AG08395 (cell line): ENCODE results near the gene IL12B.
"Not testable (repeated sequence)": the region's sequence is repeated elsewhere in the genome, so short reads cannot be mapped to it uniquely, and the experiment has no call there.

Source experiments
- DNase-seq: peaks from one replicate; pipeline ENCODE4 v3.0.0; 2012; ENCODE audit warnings: mixed read lengths, low spot score

Gene IL12B

DNA sequence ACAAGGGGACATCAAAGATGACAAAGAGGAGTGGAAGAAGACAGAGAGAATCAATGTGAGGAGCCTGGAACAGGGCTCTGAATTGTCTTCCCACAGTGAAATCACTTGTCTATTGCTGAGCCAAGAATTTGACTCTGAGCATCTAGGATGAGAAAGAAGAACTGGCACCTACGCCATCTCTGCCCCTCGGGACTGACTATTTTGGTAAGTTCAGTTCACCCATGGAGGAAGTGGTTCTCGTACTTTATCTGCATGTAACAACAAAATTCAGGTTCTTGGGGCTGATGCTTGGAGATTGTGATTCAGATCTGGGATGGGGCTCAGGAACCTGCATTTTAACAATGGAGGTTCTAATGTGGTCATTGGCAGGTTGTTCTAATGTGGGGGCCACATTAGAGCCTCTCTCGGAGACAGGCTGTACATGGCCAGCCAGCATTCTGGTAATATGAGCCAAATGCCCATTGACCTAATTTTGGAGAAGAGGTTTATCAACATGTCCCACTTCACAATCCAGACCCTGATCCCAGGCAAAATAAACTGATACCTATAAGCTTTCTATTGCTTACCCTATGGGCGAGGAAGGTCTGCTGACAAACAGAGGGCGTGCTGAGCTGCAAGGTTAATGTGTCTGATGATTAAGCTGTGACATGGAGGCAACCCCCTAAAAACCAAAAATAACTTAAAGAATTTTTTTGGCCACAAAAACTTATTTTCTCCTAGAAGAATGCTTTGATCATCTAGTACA is 2.7 kb upstream of the IL12B start:
- DNase-seq = no peak

DNA sequence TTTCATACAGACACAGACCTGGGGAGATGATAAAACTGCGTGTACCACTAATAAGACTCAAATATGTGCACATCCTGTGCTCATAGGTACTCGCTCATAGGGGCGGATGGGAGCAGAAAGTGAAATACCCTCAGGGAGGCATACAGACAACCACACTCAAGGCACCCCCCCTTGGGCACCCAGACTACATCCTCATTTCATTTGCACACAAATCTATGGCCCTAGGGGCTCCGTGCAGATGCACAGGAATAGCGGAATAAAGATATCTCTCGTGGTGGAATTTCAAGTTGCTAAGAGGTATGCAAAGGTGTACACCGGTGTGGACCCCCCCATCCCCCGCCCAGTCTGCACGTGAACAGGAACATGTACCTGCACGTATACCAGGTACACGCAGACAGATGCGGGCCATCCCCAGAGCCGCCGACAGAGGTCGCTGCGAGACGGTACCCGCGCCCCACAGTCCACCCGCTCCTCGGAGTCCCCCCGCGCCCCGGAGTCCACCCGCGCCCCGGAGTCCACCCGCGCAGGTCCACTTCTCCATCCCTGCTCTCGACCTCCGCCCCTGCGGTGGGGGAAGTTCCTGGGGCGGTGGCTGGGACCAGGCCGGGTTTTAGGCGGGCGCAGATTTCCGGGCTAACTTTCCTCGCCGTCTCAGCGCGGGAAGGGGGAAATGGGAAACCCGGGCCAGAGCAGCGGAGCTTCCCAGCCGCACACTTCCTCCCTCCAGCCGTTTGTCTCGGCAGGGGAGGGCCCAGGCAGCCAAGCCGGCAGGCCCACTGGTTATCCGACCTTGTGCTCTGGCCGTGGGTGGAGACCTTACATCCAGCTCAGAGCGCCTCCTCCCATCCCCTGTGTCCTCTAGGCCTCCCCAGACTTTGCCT is 1.0 kb upstream of the IL12B start:
- DNase-seq = peak; percentile 46

DNA sequence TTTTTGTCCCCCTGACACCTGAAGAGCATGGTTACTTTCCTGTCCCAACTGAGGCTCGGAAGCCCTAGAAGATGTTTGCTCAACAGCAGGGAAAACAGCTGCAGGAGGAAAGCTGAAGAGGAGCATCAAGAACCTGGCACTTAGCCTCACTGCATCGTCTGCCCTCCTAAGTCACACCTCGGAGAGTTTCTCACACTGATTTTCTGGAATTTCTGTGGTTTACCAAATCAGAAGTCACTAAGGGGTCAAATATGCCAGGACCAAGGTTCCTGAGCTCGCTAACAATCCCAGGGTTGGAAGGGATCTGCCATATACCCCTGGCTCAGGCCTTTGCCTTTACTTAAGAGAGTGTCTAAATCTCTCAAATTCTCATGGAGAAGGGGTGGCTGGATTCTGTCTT is 5.3 kb downstream of the IL12B start:
- no peak for DNase-seq

DNA sequence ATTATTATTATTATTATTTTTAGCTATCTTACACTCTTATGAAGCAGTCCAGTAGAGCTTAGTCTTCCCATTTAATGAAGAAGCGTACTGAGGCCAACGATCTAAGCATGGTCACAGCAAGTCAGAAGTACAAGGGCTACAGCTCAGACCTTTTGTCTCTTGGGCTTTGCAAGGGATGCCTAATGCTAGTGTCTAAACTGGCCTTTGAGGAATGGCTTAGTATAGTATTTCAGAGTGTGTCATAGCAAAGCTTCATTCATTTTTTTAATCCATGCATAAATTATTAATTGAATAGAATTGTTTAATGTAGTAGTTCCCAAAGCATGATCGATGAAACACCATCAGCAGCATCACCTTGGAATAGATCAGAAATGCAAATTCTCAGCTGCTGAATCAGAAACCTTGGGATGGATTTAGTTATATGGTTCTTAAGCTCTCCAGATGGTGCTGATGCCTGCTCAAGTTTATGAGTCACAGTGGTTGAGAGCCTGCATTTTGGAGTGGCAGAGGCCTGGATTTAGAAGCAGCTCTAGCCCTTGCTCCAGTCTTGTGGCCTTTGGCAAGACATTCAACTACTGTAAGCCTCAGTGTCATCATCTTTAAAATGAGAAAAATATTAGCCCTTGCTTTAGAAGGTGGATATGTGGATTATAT is 6.1 kb downstream of the IL12B start:
- peak; percentile 93 for DNase-seq

DNA sequence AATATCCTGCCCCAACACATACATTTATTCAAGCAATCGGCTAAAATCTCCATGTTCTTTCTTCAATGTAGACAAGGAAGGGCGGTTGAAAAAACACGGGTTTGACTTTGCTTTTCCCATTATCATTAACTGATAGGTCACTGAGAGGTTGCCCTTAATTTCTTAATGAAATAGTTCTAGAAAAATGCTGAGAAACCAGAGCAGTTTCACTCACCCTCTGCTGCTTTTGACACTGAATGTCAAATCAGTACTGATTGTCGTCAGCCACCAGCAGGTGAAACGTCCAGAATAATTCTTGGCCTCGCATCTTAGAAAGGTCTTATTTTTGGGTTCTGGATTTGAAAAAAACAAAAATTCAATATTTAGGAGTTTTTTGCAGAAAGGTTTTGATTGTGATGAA is 8.1 kb downstream of the IL12B start:
- DNase-seq = no peak

DNA sequence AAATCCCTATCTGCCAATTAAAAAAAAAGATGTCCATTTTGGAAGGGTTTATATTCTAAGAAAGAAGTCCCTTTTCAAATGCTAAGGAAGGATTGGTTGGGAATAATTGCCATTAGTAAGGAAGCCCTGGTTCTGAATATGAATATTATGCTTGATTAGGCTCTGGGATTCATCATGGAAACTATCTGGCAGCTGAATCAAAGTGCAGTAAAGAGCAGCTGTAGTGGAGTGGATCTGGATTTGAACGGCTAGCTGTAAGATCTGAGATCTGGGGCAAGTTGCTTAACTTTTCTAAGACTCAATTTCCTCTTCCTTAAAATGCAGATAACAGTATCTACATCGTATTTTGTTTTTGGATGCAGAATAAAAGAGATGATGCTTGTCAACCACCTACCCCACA is 10.5 kb downstream of the IL12B start:
- DNase-seq = no peak

DNA sequence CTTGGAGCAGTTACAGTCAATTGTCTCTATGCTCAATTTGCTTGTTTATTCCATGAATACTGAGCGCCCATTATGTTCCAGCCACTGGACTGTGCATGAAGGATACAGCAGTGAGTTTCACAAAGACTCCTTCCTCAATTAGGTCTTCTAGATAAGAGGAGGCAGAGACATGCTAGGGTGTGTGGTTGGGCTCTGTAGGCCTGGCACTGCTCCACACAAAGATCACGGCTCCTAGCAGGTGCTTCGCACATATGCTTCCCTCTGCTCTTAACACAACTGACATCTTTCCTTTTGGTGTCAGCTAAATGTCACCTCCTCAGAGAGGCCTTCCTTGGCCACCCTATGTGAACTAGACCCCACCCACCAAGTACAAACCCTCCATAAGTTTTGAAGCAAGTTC is 10.9 kb downstream of the IL12B start:
- DNase-seq = no peak

DNA sequence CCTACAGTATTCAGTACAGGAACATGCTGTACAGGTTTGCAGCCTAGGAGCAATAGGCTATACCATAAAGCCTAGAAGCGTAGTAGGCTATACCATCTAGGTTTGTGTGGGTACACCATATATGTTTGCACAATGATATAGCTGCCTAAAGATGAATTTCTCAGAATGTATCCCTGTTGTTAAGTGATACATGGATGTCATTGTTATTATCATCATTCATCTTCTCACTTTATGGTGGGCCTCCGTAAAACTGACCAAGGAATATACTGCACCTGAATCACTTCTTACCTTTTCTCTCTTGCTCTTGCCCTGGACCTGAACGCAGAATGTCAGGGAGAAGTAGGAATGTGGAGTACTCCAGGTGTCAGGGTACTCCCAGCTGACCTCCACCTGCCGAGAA is 11.8 kb downstream of the IL12B start:
- no peak for DNase-seq

DNA sequence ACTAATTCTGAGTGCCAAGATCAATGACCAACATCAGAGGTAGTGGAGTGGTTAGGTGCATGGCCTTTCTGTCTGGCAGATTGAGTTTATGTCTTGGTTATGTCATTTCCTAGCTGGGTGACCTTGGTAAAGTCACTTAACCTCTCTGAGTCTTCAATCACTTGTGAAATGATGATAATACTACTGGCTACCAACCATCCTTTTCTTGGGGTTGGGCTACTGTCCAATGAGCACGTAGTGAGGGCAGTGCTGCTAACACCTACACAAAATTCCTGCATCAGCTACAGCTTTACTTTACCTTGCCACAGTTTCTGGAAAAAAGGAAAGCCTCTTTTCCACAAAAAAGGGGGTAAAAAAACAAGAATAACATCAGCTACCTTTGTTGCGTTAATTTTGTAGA is 12.4 kb downstream of the IL12B start:
- DNase-seq = no peak

DNA sequence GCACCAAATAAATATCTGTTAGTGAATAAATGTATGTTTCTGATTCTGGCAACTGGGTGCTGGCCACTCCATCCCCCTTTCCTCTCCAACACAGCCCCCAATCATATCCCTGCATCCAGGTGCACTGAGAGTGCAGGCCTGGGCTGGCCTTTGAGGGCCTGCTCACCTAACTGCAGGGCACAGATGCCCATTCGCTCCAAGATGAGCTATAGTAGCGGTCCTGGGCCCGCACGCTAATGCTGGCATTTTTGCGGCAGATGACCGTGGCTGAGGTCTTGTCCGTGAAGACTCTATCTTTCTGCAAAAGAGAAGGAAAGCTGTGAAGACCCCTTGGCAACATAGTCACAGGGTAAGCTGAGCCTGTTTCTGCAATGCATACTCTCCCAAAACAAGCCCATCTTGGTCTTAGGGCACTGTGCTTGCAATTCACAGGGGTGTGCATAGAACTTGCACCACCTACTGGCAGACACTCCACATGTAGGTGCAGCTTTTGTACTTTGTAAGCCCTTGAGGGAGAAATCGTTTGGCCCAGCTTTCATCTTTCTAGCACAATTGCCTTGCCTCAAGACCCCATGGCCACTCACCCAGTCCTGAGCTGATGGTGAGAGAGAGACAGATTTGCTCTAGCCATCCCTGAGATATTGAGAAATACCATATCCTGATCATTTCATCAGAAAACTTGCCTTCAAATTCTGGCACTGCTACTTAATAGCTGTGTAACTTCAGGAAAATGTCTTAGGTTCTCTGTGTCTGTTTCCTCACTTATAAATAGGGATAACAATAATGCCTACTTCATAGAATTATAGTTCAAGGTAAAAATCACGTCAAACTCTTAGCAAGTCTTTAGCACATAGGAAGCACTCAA is 13.5 kb downstream of the IL12B start:
- DNase-seq = peak; percentile 55

DNA sequence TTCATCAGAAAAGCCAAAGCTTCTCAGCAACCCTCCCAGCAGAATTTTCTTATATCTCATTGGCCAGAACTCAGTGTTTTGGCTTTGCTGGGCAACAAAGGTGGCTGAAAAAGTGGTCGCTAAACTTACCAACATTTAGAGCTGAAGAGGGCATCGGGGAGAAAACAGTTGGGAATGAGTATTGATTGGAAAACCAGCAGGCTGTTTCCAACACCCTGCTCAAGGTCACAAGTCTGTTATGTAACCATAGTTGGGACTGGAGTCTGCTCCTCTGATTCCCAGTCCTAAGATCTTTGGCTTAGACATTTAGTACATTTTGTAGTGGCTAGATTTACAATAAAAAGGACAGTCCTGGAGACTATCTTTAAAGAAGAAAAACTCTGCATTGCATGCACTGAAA is 17.1 kb downstream of the IL12B start:
- no peak for DNase-seq

DNA sequence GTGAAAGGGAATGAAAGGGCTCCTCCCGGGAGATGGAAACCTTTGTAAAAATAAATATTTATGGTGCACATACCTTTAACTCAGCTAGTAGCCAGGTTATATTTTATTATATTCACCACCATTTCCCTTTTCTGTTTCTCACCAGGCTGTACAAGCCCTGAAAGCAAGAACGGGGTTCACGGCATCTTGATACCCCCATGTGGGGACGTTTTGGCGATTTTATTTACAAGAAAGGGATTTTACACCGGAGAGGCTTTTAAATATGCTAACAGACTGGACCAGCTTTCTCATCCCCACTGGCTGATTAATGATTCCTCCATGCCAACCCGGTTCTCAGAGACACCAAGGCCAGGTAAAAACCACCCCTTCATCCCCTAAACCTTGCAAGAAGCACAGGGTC is 19.2 kb downstream of the IL12B start:
- DNase-seq = no peak

DNA sequence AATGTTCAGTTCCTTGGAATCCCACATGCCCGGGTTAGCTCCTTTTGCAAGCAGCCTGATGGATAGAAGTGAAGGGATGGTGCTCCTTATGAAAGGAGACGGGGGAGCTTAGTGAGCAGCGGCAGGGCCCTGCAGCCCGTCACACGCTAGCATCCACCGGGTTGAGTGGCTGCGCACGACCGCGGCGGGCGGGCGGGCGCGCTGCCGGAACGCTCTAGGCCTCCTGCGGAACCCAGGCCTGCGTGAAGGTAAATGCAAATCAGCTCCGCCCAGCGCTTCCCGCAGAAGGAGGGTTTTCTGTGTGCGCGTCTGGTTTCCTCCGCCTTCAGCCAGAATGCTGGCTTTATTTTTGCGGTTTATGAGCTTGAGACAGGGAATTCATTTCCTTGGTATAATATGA is 19.8 kb downstream of the IL12B start:
- DNase-seq = no peak

DNA sequence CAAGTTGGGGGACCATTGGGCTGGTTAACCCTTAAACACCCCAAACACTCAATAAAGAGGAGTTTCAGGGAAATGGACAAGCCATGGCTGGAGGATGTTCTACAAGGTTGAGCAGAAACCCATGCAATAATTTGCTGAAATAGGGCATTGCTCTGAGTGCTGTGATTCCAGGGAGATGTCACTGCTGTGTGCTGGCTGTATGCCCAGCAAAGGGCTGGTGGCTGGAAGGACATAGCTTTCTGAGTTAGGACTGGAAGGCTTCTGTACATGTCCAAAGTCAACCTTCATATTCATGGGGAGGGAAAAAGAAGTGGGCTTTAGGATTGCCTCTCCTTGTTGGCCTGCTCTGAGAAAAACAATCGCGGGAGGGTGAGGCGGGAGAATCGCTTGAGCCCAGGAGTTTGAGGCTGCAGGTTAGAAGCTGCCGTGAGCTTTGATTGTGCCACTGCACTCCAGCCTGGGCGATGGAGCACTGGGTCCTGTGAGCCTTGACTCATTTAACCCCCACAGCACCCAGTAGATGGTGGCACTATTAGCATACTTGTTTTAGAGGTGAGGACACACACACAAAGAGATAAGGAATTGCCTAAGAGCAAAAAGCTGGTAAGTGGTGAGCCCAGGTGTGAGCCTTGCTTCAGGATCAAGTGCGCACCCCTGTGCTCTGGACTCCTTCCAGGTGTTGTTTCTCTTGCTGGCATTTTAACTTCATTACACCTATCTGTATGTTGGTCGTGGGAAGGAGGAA is 20.4 kb downstream of the IL12B start:
- DNase-seq = no peak

DNA sequence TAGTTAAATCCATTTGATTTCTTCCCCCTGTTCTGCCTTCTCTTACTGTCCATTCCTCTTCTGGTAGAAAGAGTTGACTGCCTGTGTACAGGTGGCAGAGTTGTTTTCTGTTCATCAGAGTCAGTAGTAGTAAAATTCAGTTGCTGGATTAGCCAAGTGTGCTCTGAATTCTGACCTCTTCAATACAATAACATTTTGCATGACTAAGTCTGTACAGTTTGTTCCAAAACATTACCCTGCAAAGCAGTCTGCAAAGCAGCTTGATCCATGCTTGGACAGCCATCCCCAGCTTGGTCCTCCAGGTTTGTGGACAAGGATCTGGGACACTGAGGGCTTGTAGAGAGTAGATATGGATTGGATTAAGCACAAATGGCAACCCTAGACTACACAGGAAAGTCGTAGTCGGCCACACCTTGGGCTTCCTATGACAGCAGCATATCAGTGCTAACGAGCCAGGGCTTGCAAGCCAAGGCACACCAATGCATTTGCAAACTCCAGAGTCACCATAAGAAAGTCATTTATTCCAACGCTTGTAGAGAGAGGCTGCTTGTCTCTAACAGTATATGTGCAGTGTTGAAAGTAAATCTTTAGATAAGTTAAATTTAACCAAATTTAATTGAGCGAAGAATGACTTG is 25.2 kb downstream of the IL12B start:
- DNase-seq = no peak

DNA sequence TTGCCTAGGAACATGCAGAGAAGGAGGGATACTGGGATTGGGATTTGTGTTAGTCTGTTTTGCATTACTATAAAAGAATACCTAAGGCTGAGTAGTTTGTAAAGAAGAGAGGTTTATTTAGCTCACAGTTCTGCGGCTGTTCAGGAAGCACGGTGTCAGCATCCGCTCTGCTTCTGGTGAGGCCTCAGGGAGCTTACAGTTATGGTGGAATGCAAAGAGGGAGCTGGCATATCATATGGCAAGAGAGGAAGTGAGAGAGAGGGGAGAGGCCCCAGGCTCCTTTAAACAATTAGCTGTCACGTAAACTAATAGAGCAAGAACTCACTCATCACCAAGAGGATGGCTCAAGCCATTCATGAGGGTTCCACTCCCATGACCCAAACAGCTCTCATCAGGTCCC is 27.0 kb downstream of the IL12B start:
- no peak for DNase-seq

DNA sequence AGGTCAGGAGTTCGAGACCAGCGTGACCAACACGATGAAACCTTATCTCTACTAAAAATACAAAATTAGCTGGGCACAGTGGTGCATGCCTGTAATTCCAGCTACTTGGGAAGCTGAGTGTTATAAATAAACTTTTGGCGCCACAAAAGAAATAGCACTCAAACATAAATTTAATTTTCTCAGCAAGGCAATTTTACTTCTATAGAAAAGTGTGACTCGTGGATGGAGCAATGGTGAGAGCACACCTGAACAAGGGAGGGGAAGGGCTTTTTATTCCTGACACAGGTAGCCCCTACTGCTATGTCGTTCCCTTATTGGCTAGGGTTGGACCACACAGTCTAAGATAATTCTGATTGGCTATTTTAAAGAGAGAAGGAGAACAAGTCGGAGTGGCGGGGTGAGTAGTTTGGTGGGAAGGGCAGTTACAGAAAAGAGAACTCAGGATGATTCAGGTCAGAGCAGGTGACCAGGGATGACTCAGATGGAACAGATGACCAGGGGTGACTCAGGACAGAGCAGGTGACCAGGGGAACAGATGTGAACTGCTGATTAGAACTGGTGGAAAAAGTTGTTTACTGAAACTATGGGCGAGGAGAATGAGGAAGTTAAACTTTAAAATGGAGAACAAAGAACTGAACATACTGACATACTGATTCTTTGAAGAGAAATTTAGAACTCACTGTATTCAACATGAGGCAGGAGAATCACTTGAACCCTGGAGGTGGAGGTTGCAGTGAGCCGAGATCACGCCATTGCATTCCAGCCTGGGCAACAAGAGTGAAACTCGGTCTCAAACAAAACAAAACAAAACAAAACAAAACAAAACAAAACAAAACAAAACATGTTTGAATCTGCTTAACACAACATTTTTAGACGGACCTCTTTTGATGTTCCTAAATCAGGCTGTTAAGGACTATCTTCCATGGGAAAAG is 28.1 kb downstream of the IL12B start:
- DNase-seq = not testable (repeated sequence)

DNA sequence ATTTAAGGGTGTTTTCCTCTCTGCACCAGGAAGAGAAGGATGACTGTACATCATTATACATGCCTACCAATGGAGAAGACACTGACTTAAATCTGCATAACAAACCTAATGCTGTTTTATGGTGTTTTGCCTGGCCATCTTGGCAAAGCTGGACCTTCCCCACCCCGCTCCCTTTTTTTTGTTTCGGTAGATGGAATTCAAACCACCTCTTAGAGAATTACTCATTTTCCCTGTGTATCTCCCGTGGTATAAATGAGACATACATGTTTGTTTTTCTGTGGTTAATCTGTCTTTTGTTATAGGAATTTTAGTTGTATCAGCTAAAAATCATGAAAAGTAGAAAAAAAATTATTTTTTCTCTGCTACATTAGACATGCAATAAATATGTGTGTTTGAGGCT is 28.8 kb downstream of the IL12B start:
- no peak for DNase-seq

DNA sequence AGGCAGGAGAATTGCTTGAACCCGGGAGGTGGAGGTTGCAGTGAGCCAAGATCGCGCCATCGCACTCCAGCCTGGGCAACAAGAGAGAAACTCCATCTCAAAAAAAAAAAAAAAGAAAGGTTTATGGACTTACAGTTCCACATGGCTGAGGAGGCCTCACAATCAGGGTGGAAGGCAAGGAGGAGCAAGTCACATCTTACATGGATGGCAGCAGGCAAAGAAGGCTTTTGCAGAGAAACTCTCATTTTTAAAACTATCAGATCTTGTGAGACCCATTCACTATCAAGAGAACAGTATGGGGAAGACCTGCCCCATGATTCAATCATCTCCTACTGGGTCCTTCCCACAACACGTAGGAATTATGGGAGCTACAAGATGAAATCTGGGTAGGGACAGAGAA is 33.0 kb downstream of the IL12B start:
- not testable (repeated sequence) for DNase-seq

DNA sequence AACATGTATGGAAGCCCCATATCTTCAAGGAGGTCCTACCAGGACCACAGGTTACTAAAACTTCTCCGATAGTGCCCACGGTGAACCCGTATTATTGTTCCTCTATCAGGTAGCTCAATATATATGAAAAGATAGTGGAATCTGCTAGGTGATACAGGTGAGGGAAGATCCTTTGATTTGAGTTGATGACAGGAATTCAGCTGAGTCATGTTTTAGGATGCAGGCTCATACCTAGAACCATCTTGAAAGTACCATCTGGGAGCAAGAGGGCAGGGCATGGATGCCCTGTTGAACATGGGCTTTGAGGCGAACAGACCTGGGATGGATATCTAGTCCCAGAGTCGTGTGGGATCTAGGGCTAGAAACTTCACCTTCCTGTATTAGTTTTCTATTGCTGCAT is 35.4 kb downstream of the IL12B start:
- DNase-seq = no peak
